Stimulated activated CD8-positive, alpha-beta memory T cell treated with anti-CD3 and anti-CD28 coated beads, Interleukin-4, amount 100 ng/mL, for 24 hours (primary cell): ENCODE results near the gene CNPY1.

ENCODE experiments used
- DNase-seq: peaks from one replicate; pipeline ENCODE4 v3.0.0-alpha.2; 2020; ENCODE audit warnings: low read depth

Gene CNPY1

GRCh38 chr7:155511702-155511996, 34.7 kb downstream of the CNPY1 start:
- DNase-seq: no peak

- DNase-seq: no peak
These were observed 35.2 kb downstream of the CNPY1 start for GRCh38 chr7:155510975-155511701.

GRCh38 chr7:155509725-155510551, 36.4 kb downstream of the CNPY1 start:
- no peak for DNase-seq

GRCh38 chr7:155509359-155509724, 37.0 kb downstream of the CNPY1 start:
- no peak for DNase-seq

- DNase-seq: no peak
These were observed 37.7 kb downstream of the CNPY1 start for GRCh38 chr7:155508376-155509358.

- DNase-seq: no peak
These were observed 38.8 kb downstream of the CNPY1 start for GRCh38 chr7:155507576-155507975.

GRCh38 chr7:155506854-155507337, 39.5 kb downstream of the CNPY1 start:
- DNase-seq: no peak

GRCh38 chr7:155505422-155505793, 41.0 kb downstream of the CNPY1 start:
- no peak for DNase-seq

GRCh38 chr7:155497149-155497901, 49.0 kb downstream of the CNPY1 start:
- DNase-seq: no peak

- DNase-seq: no peak
These were observed 49.9 kb downstream of the CNPY1 start for GRCh38 chr7:155496267-155497005.

- DNase-seq: no peak
These were observed 50.7 kb downstream of the CNPY1 start for GRCh38 chr7:155495440-155496248.

- no peak for DNase-seq
These were observed 51.8 kb downstream of the CNPY1 start for GRCh38 chr7:155494551-155494950.

GRCh38 chr7:155493744-155494538, 52.4 kb downstream of the CNPY1 start:
- no peak for DNase-seq

- no peak for DNase-seq
These were observed 54.5 kb downstream of the CNPY1 start for GRCh38 chr7:155491812-155492211.

- peak; percentile 19 for DNase-seq
These were observed 55.4 kb downstream of the CNPY1 start for GRCh38 chr7:155490697-155491628.

GRCh38 chr7:155489862-155490696, 56.3 kb downstream of the CNPY1 start:
- DNase-seq: no peak
